Endodermal cell (in vitro differentiated cells): ENCODE data around the gene PRICKLE2. TPM values are rescaled to one million over a fixed set of nuclear protein-coding genes. Genes with fewer than 3 reads are reported as not detected.

ENCODE experiments used
- DNase-seq: peaks from one replicate; pipeline ENCODE4 v3.0.0-alpha.2; 2017
- H3K27ac ChIP-seq: 2 replicates; pipeline ENCODE4 v1.5.1; 2013; ENCODE audit warnings: mild to moderate bottlenecking, low read depth, low read length, moderate library complexity
- H3K27me3 ChIP-seq: 2 replicates; pipeline ENCODE4 v1.6.1; 2013; ENCODE audit warnings: mild to moderate bottlenecking, low read length, moderate library complexity; ENCODE audit not compliant: insufficient read depth, control insufficient read depth, poor library complexity, severe bottlenecking
- H3K36me3 ChIP-seq: 2 replicates; pipeline ENCODE4 v1.7.0; 2013; ENCODE audit warnings: mild to moderate bottlenecking, low read length, moderate library complexity; ENCODE audit not compliant: control insufficient read depth, insufficient read depth
- H3K4me1 ChIP-seq: one replicate; pipeline ENCODE4 v1.7.0; 2013; ENCODE audit warnings: low read length; ENCODE audit not compliant: control insufficient read depth, insufficient read depth
- H3K4me3 ChIP-seq: 2 replicates; pipeline ENCODE4 v1.5.1; 2013; ENCODE audit warnings: mild to moderate bottlenecking, low read length, moderate library complexity
- H3K9ac ChIP-seq: 2 replicates; pipeline ENCODE4 v1.6.1; 2013; ENCODE audit warnings: mild to moderate bottlenecking, low read length, moderate library complexity; ENCODE audit not compliant: poor library complexity, severe bottlenecking; ENCODE audit errors: extremely low read depth
- H3K9me3 ChIP-seq: 2 replicates; pipeline ENCODE4 v1.6.1; 2013; ENCODE audit warnings: mild to moderate bottlenecking, low read length, moderate library complexity; ENCODE audit not compliant: control insufficient read depth
- H3K27ac Mint-ChIP-seq: 2 replicates; pipeline ENCODE4 v1.8.0; 2020; ENCODE audit warnings: mixed read lengths
- H3K27me3 Mint-ChIP-seq: 2 replicates; pipeline ENCODE4 v1.8.0; 2021; ENCODE audit warnings: mild to moderate bottlenecking, mixed read lengths; ENCODE audit not compliant: insufficient read depth
- H3K36me3 Mint-ChIP-seq: 2 replicates; pipeline ENCODE4 v1.8.0; 2020; ENCODE audit warnings: low read depth, mixed read lengths
- H3K4me1 Mint-ChIP-seq: 2 replicates; pipeline ENCODE4 v1.8.0; 2020; ENCODE audit warnings: mixed read lengths
- H3K4me3 Mint-ChIP-seq: 2 replicates; pipeline ENCODE4 v1.8.0; 2020; ENCODE audit warnings: mild to moderate bottlenecking, moderate library complexity, mixed read lengths
- H3K9me3 Mint-ChIP-seq: 2 replicates; pipeline ENCODE4 v1.8.0; 2020; ENCODE audit warnings: mild to moderate bottlenecking, mixed read lengths
- CTCF ChIP-seq: fragments of 200-600 bp; sonication (generic); conservative IDR thresholded peaks from 2 replicates; pipeline ENCODE4 v1.5.0; 2021; ENCODE audit warnings: antibody characterized with exemption, mild to moderate bottlenecking
- WGBS, 2 experiments: methylation state at CpG; one replicate each; pipeline versions ENCODE4 v1.1.5 to v1.1.7; 2013; ENCODE audit warnings: missing lambda C conversion rate in 2 of 2, mixed read lengths in 1 of 2; ENCODE audit not compliant: insufficient coverage in 1 of 2, insufficient read length in 1 of 2; 5-methylcytosine and 5-hydroxymethylcytosine counted together
- total RNA-seq, 2 donors: library from RNA; stranded (reverse); fragmentation: NEBNext Ultra II Directional in 1 of 2; extraction: Animal tissue kit (Norgen Biotek cat#: 25700) in 1 of 2; gene quantifications; 2 replicates in 1 of 2; 3 replicates in 1 of 2; pipeline ENCODE4 v1.2.1, GENCODE V29; 2021

The PRICKLE2 gene
- total RNA-seq, 2 donors from 2014 or later: 8.5 to 10.4 TPM

GRCh38 chr3:64149886-64150285, 75.4 kb downstream of the PRICKLE2 start:
- no peak for TF ChIP-seq CTCF
- Histone ChIP-seq H3K9me3 (peaks cover 12% of the 10 kb centered on the region), H3K9ac (no peak overlapping the region), H3K36me3 (peaks cover 20% of the 10 kb centered on the region), H3K27ac (no peak overlapping the region), H3K4me3 (no peak overlapping the region), H3K4me1 (no peaks in the 10 kb centered on the region), H3K27me3 (no peaks in the 10 kb centered on the region)
- peak overlapping the region; percentile 35 for H3K27ac Mint-ChIP-seq
- no peak for DNase-seq
- H3K4me3 Mint-ChIP-seq: no peak overlapping the region
- H3K36me3 Mint-ChIP-seq: peaks cover 46% of the 10 kb centered on the region
- peaks cover 4% of the 10 kb centered on the region for H3K4me1 Mint-ChIP-seq
- no peaks in the 10 kb centered on the region for H3K9me3 Mint-ChIP-seq
- H3K27me3 Mint-ChIP-seq: no peaks in the 10 kb centered on the region
- WGBS, 2 experiments: 91% methylated on average over 5 of the region's 6 CpGs; no CpG with 5 or more reads in 1 of the 2 experiments

GRCh38 chr3:64148955-64149653, 76.2 kb downstream of the PRICKLE2 start:
- Histone ChIP-seq H3K9ac (no peak overlapping the region), H3K4me1 (peaks cover 7% of the 10 kb centered on the region), H3K9me3 (peaks cover 12% of the 10 kb centered on the region), H3K27ac (no peak overlapping the region), H3K4me3 (no peak overlapping the region), H3K36me3 (peaks cover 20% of the 10 kb centered on the region), H3K27me3 (no peaks in the 10 kb centered on the region)
- H3K4me3 Mint-ChIP-seq: no peak overlapping the region
- peaks cover 45% of the 10 kb centered on the region for H3K36me3 Mint-ChIP-seq
- H3K9me3 Mint-ChIP-seq: no peaks in the 10 kb centered on the region
- no peak for DNase-seq
- peak overlapping the region; percentile 35 for H3K27ac Mint-ChIP-seq
- peaks cover 4% of the 10 kb centered on the region for H3K4me1 Mint-ChIP-seq
- TF ChIP-seq CTCF: no peak
- WGBS, 2 experiments: 88 to 92% methylated on average over 6 to 10 of the region's 10 CpGs
- H3K27me3 Mint-ChIP-seq: no peaks in the 10 kb centered on the region

GRCh38 chr3:64147211-64147610, 78.1 kb downstream of the PRICKLE2 start:
- Mint-ChIP-seq H3K27me3 (no peaks in the 10 kb centered on the region), H3K27ac (no peak overlapping the region), H3K4me1 (peaks cover 6% of the 10 kb centered on the region), H3K36me3 (peaks cover 30% of the 10 kb centered on the region), H3K4me3 (no peak overlapping the region), H3K9me3 (no peaks in the 10 kb centered on the region)
- Histone ChIP-seq H3K27ac (no peak overlapping the region), H3K4me3 (no peak overlapping the region), H3K9ac (no peak overlapping the region), H3K27me3 (no peaks in the 10 kb centered on the region), H3K36me3 (peaks cover 11% of the 10 kb centered on the region), H3K9me3 (peaks cover 2% of the 10 kb centered on the region), H3K4me1 (peaks cover 7% of the 10 kb centered on the region)
- 94 to 97% methylated on average over 13 of the region's 13 CpGs for WGBS, 2 experiments
- no peak for DNase-seq
- TF ChIP-seq CTCF: no peak
